PC-3 (cell line): Measurements from ENCODE around the gene PERP. TPM values are rescaled to one million over a fixed set of nuclear protein-coding genes. Genes with fewer than 3 reads are reported as not detected.

Experiments
- ATAC-seq: fragments of 200-7000 bp; cut with Tn5 transposase; 2 replicates; pipeline ENCODE4 v1.9.1; 2020; ENCODE audit warnings: mild to moderate bottlenecking, moderate library complexity
- BruUV-seq: library from RNA; stranded (reverse); fragments of 400-500 nt; replicated peaks from 2 replicates; lab custom pipeline; 2021; lab: Mats Ljungman, UMichigan
- CTCF ChIA-PET: fragments of 300-600 bp; sonication (Branson Sonifier 250); formaldehyde crosslinking; loops from one replicate; lab custom pipeline; 2022; ENCODE audit warnings: antibody characterized with exemption; lab: Charles Lee
- POLR2A ChIA-PET: fragments of 300-600 bp; sonication (Branson Sonifier 250); formaldehyde crosslinking; loops from one replicate; lab custom pipeline; 2022; ENCODE audit warnings: antibody characterized with exemption; ENCODE audit not compliant: unreplicated experiment; lab: Charles Lee
- DNase-seq: peaks from one replicate; pipeline ENCODE4 v3.0.0-alpha.2; 2015
- H2AFZ ChIP-seq: fragments of 300-600 bp; sonication (generic); 2 replicates; pipeline ENCODE4 v1.6.0; 2016; ENCODE audit warnings: antibody characterized with exemption, low read length
- H3F3A ChIP-seq: fragments of 300-600 bp; sonication (generic); one replicate; pipeline ENCODE4 v1.6.0; 2017; ENCODE audit warnings: antibody characterized with exemption, low read length, control low read depth, mild to moderate bottlenecking; ENCODE audit not compliant: unreplicated experiment
- H3K27ac ChIP-seq: fragments of 300-600 bp; sonication (generic); 2 replicates; pipeline ENCODE4 v1.5.1; 2016; ENCODE audit warnings: mild to moderate bottlenecking, low read length
- H3K27me3 ChIP-seq: fragments of 300-600 bp; sonication (generic); 2 replicates; pipeline ENCODE4 v1.6.1; 2016; ENCODE audit warnings: low read length, mixed read lengths
- H3K36me3 ChIP-seq: fragments of 300-600 bp; sonication (generic); 2 replicates; pipeline ENCODE4 v1.6.1; 2016; ENCODE audit warnings: low read depth, mixed run types, low read length, mixed read lengths
- H3K4me1 ChIP-seq: fragments of 300-600 bp; sonication (generic); 2 replicates; pipeline ENCODE4 v1.5.1; 2016; ENCODE audit warnings: low read length; ENCODE audit not compliant: insufficient read depth
- H3K4me2 ChIP-seq: fragments of 300-600 bp; sonication (generic); 2 replicates; pipeline ENCODE4 v1.6.0; 2016; ENCODE audit warnings: low read length
- H3K4me3 ChIP-seq: fragments of 300-600 bp; sonication (generic); 2 replicates; pipeline ENCODE4 v1.5.1; 2016; ENCODE audit warnings: mild to moderate bottlenecking, low read length, mixed read lengths
- H3K79me2 ChIP-seq: fragments of 300-600 bp; sonication (generic); 2 replicates; pipeline ENCODE4 v1.6.1; 2017; ENCODE audit warnings: low read length, mixed read lengths
- H3K9ac ChIP-seq: fragments of 300-600 bp; sonication (generic); 2 replicates; pipeline ENCODE4 v1.6.0; 2016; ENCODE audit warnings: mild to moderate bottlenecking, low read length
- H3K9me2 ChIP-seq: fragments of 300-600 bp; sonication (generic); replicated peaks from 2 replicates; pipeline ENCODE4 v1.6.1; 2016; ENCODE audit warnings: mixed run types, low read length, mixed read lengths
- H3K9me3 ChIP-seq: fragments of 300-600 bp; sonication (generic); 2 replicates; pipeline ENCODE4 v1.6.1; 2016; ENCODE audit warnings: low read length, mixed read lengths
- H4K20me1 ChIP-seq: fragments of 300-600 bp; sonication (generic); 2 replicates; pipeline ENCODE4 v1.6.1; 2016; ENCODE audit warnings: low read length, mixed read lengths
- EZH2 ChIP-seq: fragments of 300-600 bp; sonication (generic); IDR thresholded peaks from one replicate; pipeline ENCODE4 v1.6.1; 2017; ENCODE audit warnings: antibody characterized with exemption, mild to moderate bottlenecking, low read length; ENCODE audit not compliant: unreplicated experiment
- EZH2phosphoT487 ChIP-seq: fragments of 300-600 bp; sonication (generic); IDR thresholded peaks from 2 replicates; pipeline ENCODE4 v1.6.1; 2018; ENCODE audit warnings: mild to moderate bottlenecking, antibody characterized with exemption, low read length, borderline replicate concordance
- intact Hi-C: fragments of 100-400 bp; cut with micrococcal nuclease; formaldehyde crosslinking; loops from 2 replicates; pipeline ENCODE4 v1.9.0; 2023
- total RNA-seq: library from RNA; depleted of rRNA; stranded (reverse); fragments of >200 nt; gene quantifications from 2 replicates; pipeline ENCODE4 v1.2.3, GENCODE V29; 2014
- TF ChIP-seq, protein P1 (sequence below): fragments of 300-600 bp; sonication (generic); conservative IDR thresholded peaks from 2 replicates; pipeline ENCODE4 v1.5.1; 2017; ENCODE audit warnings: antibody characterized with exemption, low read depth, mild to moderate bottlenecking, low read length

The PERP gene
- total RNA-seq, 1 experiment from 2014 or later, result 50.3 TPM

GRCh38 chr6:138094260-138094659 lies 13.0 kb downstream of the PERP start:
- intact Hi-C loops, result no loop called here
- Histone ChIP-seq H3K4me1 (peaks cover 11% of the 10 kb centered on the region), H3K27me3 (no peaks in the 10 kb centered on the region), H2AFZ (no peak overlapping the region), H3K4me2 (no peak overlapping the region), H3K79me2 (peaks cover 18% of the 10 kb centered on the region), H3F3A (no peaks in the 10 kb centered on the region), H3K4me3 (no peak overlapping the region), H3K9ac (no peak overlapping the region), H3K9me3 (no peaks in the 10 kb centered on the region), H3K27ac (no peak overlapping the region), H4K20me1 (no peaks in the 10 kb centered on the region), H3K36me3 (peaks cover 24% of the 10 kb centered on the region), H3K9me2 (no peaks in the 10 kb centered on the region)
- ATAC-seq (no peak), DNase-seq (no peak)
- CTCF ChIA-PET, result no interaction called here
- BruUV-seq, result no TSS peak
- POLR2A ChIA-PET, result no interaction called here
- no peak for TF ChIP-seq EZH2phosphoT487
- no peak for TF ChIP-seq EZH2
- TF ChIP-seq, protein P1, sequence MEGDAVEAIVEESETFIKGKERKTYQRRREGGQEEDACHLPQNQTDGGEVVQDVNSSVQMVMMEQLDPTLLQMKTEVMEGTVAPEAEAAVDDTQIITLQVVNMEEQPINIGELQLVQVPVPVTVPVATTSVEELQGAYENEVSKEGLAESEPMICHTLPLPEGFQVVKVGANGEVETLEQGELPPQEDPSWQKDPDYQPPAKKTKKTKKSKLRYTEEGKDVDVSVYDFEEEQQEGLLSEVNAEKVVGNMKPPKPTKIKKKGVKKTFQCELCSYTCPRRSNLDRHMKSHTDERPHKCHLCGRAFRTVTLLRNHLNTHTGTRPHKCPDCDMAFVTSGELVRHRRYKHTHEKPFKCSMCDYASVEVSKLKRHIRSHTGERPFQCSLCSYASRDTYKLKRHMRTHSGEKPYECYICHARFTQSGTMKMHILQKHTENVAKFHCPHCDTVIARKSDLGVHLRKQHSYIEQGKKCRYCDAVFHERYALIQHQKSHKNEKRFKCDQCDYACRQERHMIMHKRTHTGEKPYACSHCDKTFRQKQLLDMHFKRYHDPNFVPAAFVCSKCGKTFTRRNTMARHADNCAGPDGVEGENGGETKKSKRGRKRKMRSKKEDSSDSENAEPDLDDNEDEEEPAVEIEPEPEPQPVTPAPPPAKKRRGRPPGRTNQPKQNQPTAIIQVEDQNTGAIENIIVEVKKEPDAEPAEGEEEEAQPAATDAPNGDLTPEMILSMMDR, result no peak

- Histone ChIP-seq H4K20me1 (no peaks in the 10 kb centered on the region), H3K27me3 (no peaks in the 10 kb centered on the region), H3F3A (no peaks in the 10 kb centered on the region), H3K79me2 (peaks cover 12% of the 10 kb centered on the region), H3K4me3 (no peak overlapping the region), H3K27ac (no peak overlapping the region), H2AFZ (no peak overlapping the region), H3K4me1 (peaks cover 13% of the 10 kb centered on the region), H3K4me2 (no peak overlapping the region), H3K9me2 (no peaks in the 10 kb centered on the region), H3K9ac (no peak overlapping the region), H3K9me3 (no peaks in the 10 kb centered on the region), H3K36me3 (peaks cover 19% of the 10 kb centered on the region)
- BruUV-seq, result no TSS peak
- TF ChIP-seq EZH2 (no peak), EZH2phosphoT487 (no peak)
- TF ChIP-seq, protein P1, result no peak
- CTCF ChIA-PET, result no interaction called here
- POLR2A ChIA-PET, result no interaction called here
- no peak for ATAC-seq
- DNase-seq, result no peak
- intact Hi-C loops, result no loop called here
Measured at GRCh38 chr6:138093632-138094031, 13.6 kb downstream of the PERP start.

GRCh38 chr6:138092686-138093085 lies 14.5 kb downstream of the PERP start:
- Histone ChIP-seq H3K4me1 (peaks cover 21% of the 10 kb centered on the region), H4K20me1 (no peaks in the 10 kb centered on the region), H3F3A (peaks cover 3% of the 10 kb centered on the region), H3K27ac (no peak overlapping the region), H3K9ac (no peak overlapping the region), H3K79me2 (peaks cover 2% of the 10 kb centered on the region), H3K9me2 (no peaks in the 10 kb centered on the region), H3K36me3 (peaks cover 13% of the 10 kb centered on the region), H3K4me2 (no peak overlapping the region), H3K9me3 (no peaks in the 10 kb centered on the region), H3K27me3 (no peaks in the 10 kb centered on the region), H2AFZ (no peak overlapping the region), H3K4me3 (no peak overlapping the region)
- DNase-seq (no peak), ATAC-seq (no peak)
- CTCF ChIA-PET, result no interaction called here
- no TSS peak for BruUV-seq
- TF ChIP-seq EZH2phosphoT487, result no peak
- TF ChIP-seq EZH2, result no peak
- TF ChIP-seq, protein P1, result no peak
- POLR2A ChIA-PET, result no interaction called here
- intact Hi-C loops, result no loop called here
